HepG2 (cell line): Measurements from ENCODE around the gene TK1. TPM values are rescaled to one million over a fixed set of nuclear protein-coding genes. Genes with fewer than 3 reads are reported as not detected.
A peak's percentile ranks its signal among the peaks of the same experiment; 100 is the strongest.

Experiments used
- CEBPB ChIP-seq: IDR thresholded peaks from 2 replicates; pipeline ENCODE4 v1.6.1; 2011; ENCODE audit warnings: low read depth, low read length, improper control_type of control experiment, borderline replicate concordance
- DR1 ChIP-seq: sonication (generic); formaldehyde crosslinking; IDR thresholded peaks from 2 replicates; pipeline ENCODE4 v1.8.0; 2021; ENCODE audit warnings: mild to moderate bottlenecking, missing genetic modification reagents, inconsistent platforms
- EED ChIP-seq: sonication (generic); formaldehyde crosslinking; IDR thresholded peaks from 2 replicates; pipeline ENCODE4 v1.5.0; 2020; ENCODE audit warnings: mild to moderate bottlenecking, missing genetic modification reagents
- MED1 ChIP-seq: sonication (generic); formaldehyde crosslinking; IDR thresholded peaks from 2 replicates; pipeline ENCODE4 v1.4.0; 2020; ENCODE audit warnings: missing genetic modification reagents
- NFATC3 ChIP-seq: sonication (generic); formaldehyde crosslinking; IDR thresholded peaks from 2 replicates; pipeline ENCODE4 v1.5.1; 2020; ENCODE audit warnings: mild to moderate bottlenecking, missing genetic modification reagents
- NRL ChIP-seq: sonication (generic); formaldehyde crosslinking; IDR thresholded peaks from 2 replicates; pipeline ENCODE4 v1.5.0; 2020; ENCODE audit warnings: missing genetic modification reagents, mild to moderate bottlenecking, moderate library complexity, borderline replicate concordance
- RARG ChIP-seq: sonication (generic); formaldehyde crosslinking; IDR thresholded peaks from 2 replicates; pipeline ENCODE4 v1.4.0; 2020; ENCODE audit warnings: low read depth, mild to moderate bottlenecking, missing genetic modification reagents
- SMAD3 ChIP-seq: sonication (generic); formaldehyde crosslinking; IDR thresholded peaks from 2 replicates; pipeline ENCODE4 v1.4.0; 2020; ENCODE audit warnings: missing genetic modification reagents
- SRSF4 ChIP-seq: fragments of 200-400 bp; formaldehyde crosslinking; IDR thresholded peaks from one replicate; pipeline ENCODE4 v1.6.1; 2018; ENCODE audit warnings: mild to moderate bottlenecking, low read depth, low read length, moderate library complexity; ENCODE audit not compliant: poor library complexity, severe bottlenecking
- ZNF44 ChIP-seq: sonication (generic); formaldehyde crosslinking; IDR thresholded peaks from 2 replicates; pipeline ENCODE4 v1.5.1; 2020; ENCODE audit warnings: mild to moderate bottlenecking, missing genetic modification reagents
- ZNF775 ChIP-seq: sonication (generic); formaldehyde crosslinking; IDR thresholded peaks from 2 replicates; pipeline ENCODE4 v1.4.0; 2020; ENCODE audit warnings: missing genetic modification reagents, mild to moderate bottlenecking, moderate library complexity, borderline replicate concordance
- ZNF850 ChIP-seq: sonication (generic); formaldehyde crosslinking; conservative IDR thresholded peaks from 2 replicates; pipeline ENCODE4 v1.9.0; 2021; ENCODE audit warnings: mild to moderate bottlenecking, missing genetic modification reagents
- ZSCAN25 ChIP-seq: sonication (generic); formaldehyde crosslinking; IDR thresholded peaks from 2 replicates; pipeline ENCODE4 v1.8.0; 2022; ENCODE audit warnings: mild to moderate bottlenecking, missing genetic modification reagents
- polyA plus RNA-seq, 8 experiments: library from polyadenylated mRNA; depleted of rRNA in 3 of 8; stranded (reverse) in 7 of 8; unstranded in 1 of 8; fragments of >200 nt; fragmentation: Illumina TruSeq in 4 of 8; extraction: Trizol in 4 of 8; gene quantifications; 2 replicates each; pipeline versions ENCODE4 v1.2.1 to v1.2.3, GENCODE V29; 2011 to 2016; ENCODE audit warnings: low read depth in 4 of 8, missing spikeins in 1 of 8, mixed read lengths in 1 of 8; ENCODE audit not compliant: insufficient read depth in 1 of 8
- total RNA-seq, 5 experiments: library from RNA; depleted of rRNA; stranded (reverse); fragments of >200 nt; fragmentation: Illumina TruSeq; extraction: Trizol; gene quantifications; 2 replicates each; pipeline ENCODE4 v1.2.3, GENCODE V29; 2016; ENCODE audit warnings: low read depth in 1 of 5
- TF ChIP-seq, protein P1 (sequence below): sonication (generic); formaldehyde crosslinking; IDR thresholded peaks from 2 replicates; pipeline ENCODE4 v1.8.1; 2023; ENCODE audit warnings: mild to moderate bottlenecking, inconsistent platforms, moderate library complexity, missing genetic modification reagents, borderline replicate concordance
- TF ChIP-seq, protein P2 (sequence below): sonication (generic); formaldehyde crosslinking; IDR thresholded peaks from 2 replicates; pipeline ENCODE4 v1.5.1; 2020; ENCODE audit warnings: mild to moderate bottlenecking, moderate library complexity, missing genetic modification reagents
- TF ChIP-seq, protein P3 (sequence below), 2 experiments: fragments of 450-650 bp in 1 of 2; sonication (generic) in 1 of 2; formaldehyde crosslinking in 1 of 2; IDR thresholded peaks; 2 replicates each; pipeline versions ENCODE4 v1.6.1 to v1.8.0; 2016 to 2022; ENCODE audit warnings: antibody characterized with exemption in 1 of 2, mild to moderate bottlenecking in 1 of 2, missing genetic modification reagents in 1 of 2

The TK1 gene
- total and polyA plus RNA-seq, 2 of the 13 experiments (the other 11 are each of a cell fraction or from before 2014, with no cell fraction given) = 45.0 to 96.0 TPM

DNA sequence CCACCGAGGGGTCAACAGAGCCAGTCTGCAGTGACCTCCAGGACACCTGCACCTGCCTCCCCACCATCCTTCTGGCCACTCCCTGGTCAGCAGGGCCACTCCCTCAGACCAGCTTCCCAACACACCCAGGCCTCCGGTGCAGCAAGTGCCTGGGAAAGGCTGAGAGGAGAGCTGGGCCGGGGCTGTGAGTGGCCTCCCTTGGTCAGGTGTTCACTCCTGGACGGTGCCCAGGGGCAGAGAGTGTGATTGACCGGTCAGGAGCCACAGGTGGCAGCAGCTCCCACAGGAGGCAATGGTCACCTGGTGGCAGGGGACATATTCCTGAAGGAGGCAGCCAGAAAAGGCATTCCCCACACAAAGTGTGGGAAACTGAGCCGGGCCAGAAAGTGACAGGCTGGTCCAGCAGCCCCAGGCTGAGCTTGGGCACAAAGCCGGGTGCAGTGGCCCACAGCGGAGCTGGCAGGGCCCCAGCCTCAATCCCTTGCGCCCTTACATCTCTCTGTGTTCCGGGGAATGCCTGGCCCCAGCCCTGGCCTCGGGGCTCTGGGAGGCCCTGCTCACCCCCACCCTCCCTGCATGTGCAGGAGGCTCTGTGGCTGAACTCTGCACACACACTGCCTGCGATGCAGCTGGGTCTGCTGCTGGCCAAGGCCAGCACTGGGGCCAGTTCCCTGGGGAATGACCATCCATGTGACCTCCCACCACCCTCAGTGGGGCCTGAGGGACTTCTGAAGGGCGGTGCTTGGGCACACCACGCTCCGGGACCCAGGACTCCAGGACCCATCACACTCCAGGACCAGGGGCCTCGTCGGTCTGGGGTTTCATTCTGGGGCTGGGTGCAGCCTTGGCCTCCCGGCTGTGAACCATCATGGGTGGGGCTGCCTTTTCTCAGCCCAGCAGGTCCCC, 41.9 kb downstream of the TK1 start (continued):
- TF ChIP-seq, protein P1, sequence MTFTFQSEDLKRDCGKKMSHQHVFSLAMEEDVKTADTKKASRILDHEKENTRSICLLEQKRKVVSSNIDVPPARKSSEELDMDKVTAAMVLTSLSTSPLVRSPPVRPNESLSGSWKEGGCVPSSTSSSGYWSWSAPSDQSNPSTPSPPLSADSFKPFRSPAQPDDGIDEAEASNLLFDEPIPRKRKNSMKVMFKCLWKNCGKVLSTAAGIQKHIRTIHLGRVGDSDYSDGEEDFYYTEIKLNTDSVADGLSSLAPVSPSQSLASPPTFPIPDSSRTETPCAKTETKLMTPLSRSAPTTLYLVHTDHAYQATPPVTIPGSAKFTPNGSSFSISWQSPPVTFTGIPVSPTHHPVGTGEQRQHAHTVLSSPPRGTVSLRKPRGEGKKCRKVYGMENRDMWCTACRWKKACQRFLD = no peak
- TF ChIP-seq CEBPB (no peak), ZSCAN25 (CRISPR knock-in tag) (peak; percentile 95), RARG (no peak), NFATC3 (CRISPR knock-in tag) (no peak), SMAD3 (CRISPR knock-in tag) (no peak), MED1 (peak; percentile 84), ZNF44 (CRISPR knock-in tag) (no peak), DR1 (CRISPR knock-in tag) (no peak), EED (CRISPR knock-in tag) (peak; percentile 87), NRL (no peak; the same call in none of the 2 replicates), SRSF4 (no peak), ZNF775 (CRISPR knock-in tag) (no peak), ZNF850 (CRISPR knock-in tag) (0 out of 2 replicates have a peak, but pooled peaks have one; percentile 38)
- TF ChIP-seq, protein P2, sequence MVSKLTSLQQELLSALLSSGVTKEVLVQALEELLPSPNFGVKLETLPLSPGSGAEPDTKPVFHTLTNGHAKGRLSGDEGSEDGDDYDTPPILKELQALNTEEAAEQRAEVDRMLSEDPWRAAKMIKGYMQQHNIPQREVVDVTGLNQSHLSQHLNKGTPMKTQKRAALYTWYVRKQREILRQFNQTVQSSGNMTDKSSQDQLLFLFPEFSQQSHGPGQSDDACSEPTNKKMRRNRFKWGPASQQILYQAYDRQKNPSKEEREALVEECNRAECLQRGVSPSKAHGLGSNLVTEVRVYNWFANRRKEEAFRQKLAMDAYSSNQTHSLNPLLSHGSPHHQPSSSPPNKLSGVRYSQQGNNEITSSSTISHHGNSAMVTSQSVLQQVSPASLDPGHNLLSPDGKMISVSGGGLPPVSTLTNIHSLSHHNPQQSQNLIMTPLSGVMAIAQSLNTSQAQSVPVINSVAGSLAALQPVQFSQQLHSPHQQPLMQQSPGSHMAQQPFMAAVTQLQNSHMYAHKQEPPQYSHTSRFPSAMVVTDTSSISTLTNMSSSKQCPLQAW (CRISPR knock-in tag) = peak; percentile 83
- TF ChIP-seq, protein P3, sequence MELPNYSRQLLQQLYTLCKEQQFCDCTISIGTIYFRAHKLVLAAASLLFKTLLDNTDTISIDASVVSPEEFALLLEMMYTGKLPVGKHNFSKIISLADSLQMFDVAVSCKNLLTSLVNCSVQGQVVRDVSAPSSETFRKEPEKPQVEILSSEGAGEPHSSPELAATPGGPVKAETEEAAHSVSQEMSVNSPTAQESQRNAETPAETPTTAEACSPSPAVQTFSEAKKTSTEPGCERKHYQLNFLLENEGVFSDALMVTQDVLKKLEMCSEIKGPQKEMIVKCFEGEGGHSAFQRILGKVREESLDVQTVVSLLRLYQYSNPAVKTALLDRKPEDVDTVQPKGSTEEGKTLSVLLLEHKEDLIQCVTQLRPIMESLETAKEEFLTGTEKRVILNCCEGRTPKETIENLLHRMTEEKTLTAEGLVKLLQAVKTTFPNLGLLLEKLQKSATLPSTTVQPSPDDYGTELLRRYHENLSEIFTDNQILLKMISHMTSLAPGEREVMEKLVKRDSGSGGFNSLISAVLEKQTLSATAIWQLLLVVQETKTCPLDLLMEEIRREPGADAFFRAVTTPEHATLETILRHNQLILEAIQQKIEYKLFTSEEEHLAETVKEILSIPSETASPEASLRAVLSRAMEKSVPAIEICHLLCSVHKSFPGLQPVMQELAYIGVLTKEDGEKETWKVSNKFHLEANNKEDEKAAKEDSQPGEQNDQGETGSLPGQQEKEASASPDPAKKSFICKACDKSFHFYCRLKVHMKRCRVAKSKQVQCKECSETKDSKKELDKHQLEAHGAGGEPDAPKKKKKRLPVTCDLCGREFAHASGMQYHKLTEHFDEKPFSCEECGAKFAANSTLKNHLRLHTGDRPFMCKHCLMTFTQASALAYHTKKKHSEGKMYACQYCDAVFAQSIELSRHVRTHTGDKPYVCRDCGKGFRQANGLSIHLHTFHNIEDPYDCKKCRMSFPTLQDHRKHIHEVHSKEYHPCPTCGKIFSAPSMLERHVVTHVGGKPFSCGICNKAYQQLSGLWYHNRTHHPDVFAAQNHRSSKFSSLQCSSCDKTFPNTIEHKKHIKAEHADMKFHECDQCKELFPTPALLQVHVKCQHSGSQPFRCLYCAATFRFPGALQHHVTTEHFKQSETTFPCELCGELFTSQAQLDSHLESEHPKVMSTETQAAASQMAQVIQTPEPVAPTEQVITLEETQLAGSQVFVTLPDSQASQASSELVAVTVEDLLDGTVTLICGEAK (IDR thresholded peaks at IDR 0.05) = no peak
- TF ChIP-seq, protein P3 (CRISPR knock-in tag; IDR thresholded peaks at IDR 0.05) = 0 out of 2 replicates have a peak, but pooled peaks have one; percentile 51
